GM12864 (cell line): ENCODE results near the gene RPL34.
A peak's percentile ranks its signal among the peaks of the same experiment; 100 is the strongest.

ENCODE experiments used
- DNase-seq: peaks from one replicate; pipeline ENCODE4 v3.0.0-alpha.2; 2011; ENCODE audit warnings: low read depth
- H3K4me3 ChIP-seq: 2 replicates; pipeline ENCODE4 v1.5.1; 2011; ENCODE audit warnings: mild to moderate bottlenecking, low read depth, low read length, control low read depth
- CTCF ChIP-seq: IDR thresholded peaks from 2 replicates; pipeline ENCODE4 v1.5.1; 2011; ENCODE audit warnings: low read depth, mild to moderate bottlenecking, moderate library complexity, low read length, control low read depth, inconsistent platforms; ENCODE audit errors: missing control alignments

Gene RPL34

GRCh38 chr4:108607079-108607815 is 13.1 kb upstream of the RPL34 start:
- DNase-seq = no peak
- no peak overlapping the region for H3K4me3 ChIP-seq
- TF ChIP-seq CTCF = no peak

- TF ChIP-seq CTCF = no peak
- no peak overlapping the region for H3K4me3 ChIP-seq
- no peak for DNase-seq
Measured at GRCh38 chr4:108611365-108611764, 9.0 kb upstream of the RPL34 start.

GRCh38 chr4:108612365-108612764 is 8.0 kb upstream of the RPL34 start:
- DNase-seq = no peak
- no peak for TF ChIP-seq CTCF
- H3K4me3 ChIP-seq = no peak overlapping the region

GRCh38 chr4:108619372-108620100 is 840 bp upstream of the RPL34 start:
- peak overlapping the region; percentile 92 for H3K4me3 ChIP-seq
- DNase-seq = no peak
- TF ChIP-seq CTCF = no peak

- TF ChIP-seq CTCF = no peak
- peak overlapping the region; percentile 92 for H3K4me3 ChIP-seq
- no peak for DNase-seq
Measured at GRCh38 chr4:108620933-108621905, 843 bp downstream of the RPL34 start.

- H3K4me3 ChIP-seq = peak overlapping the region; percentile 92
- no peak for TF ChIP-seq CTCF
- DNase-seq = no peak
Measured at GRCh38 chr4:108622022-108622421, 1.6 kb downstream of the RPL34 start.
